HCT116 (cell line): ENCODE data around the gene BMP7. TPM values are rescaled to one million over a fixed set of nuclear protein-coding genes. Genes with fewer than 3 reads are reported as not detected.

Experiments used
- ATAC-seq: fragments of 200-7000 bp; cut with Tn5 transposase; 2 replicates; pipeline ENCODE4 v1.9.1; 2020; ENCODE audit warnings: mild to moderate bottlenecking, moderate library complexity
- BruUV-seq: library from RNA; stranded (reverse); fragments of 400-500 nt; replicated peaks from 2 replicates; lab custom pipeline; 2021; lab: Mats Ljungman, UMichigan
- CTCF ChIA-PET: fragments of 300-600 bp; sonication (Branson Sonifier 250); formaldehyde crosslinking; loops from one replicate; lab custom pipeline; 2021; ENCODE audit warnings: antibody characterized with exemption; lab: Charles Lee
- POLR2A ChIA-PET: fragments of 300-600, 350-600 bp; sonication (Branson Sonifier 250); formaldehyde crosslinking; loops from one replicate; lab custom pipeline; 2021; ENCODE audit warnings: antibody characterized with exemption; lab: Charles Lee
- RAD21 ChIA-PET, 2 experiments: fragments of 300-600 bp; sonication (Branson Sonifier 250); formaldehyde crosslinking; loops; one replicate each; lab custom pipeline; 2023; ENCODE audit warnings: low total read pairs in 2 of 2; ENCODE audit not compliant: uncharacterized antibody in 2 of 2, unreplicated experiment in 2 of 2, low non-redundant PET in 1 of 2; lab: Charles Lee
- DNase-seq: peaks from one replicate; pipeline ENCODE4 v3.0.0-alpha.2; 2010; ENCODE audit warnings: low read depth, low spot score
- H2AFZ ChIP-seq: fragments of 200-600 bp; shearing (Covaris generic), sonication (generic); 2 replicates; pipeline ENCODE4 v1.6.1; 2017; ENCODE audit warnings: low read depth, mixed run types, mixed read lengths, antibody characterized with exemption, low read length; ENCODE audit not compliant: poor library complexity, severe bottlenecking
- H3K27ac ChIP-seq: 2 replicates; pipeline ENCODE4 v1.5.1; 2012; ENCODE audit warnings: low read depth, low read length
- H3K27me3 ChIP-seq: fragments of 200-600 bp; sonication (generic); 2 replicates; pipeline ENCODE4 v1.6.1; 2016; ENCODE audit warnings: mixed run types, low read length, mixed read lengths; ENCODE audit not compliant: insufficient read depth
- H3K36me3 ChIP-seq, 2 experiments: fragments of 200-500 bp in 1 of 2; fragments of 200-600 bp in 1 of 2; sonication (Bioruptor generic) in 1 of 2; sonication (generic) in 1 of 2; 2 replicates each; pipeline versions ENCODE4 v1.5.1 to v1.6.1; 2014 to 2016; ENCODE audit warnings: low read length in 2 of 2, inconsistent platforms in 1 of 2, mixed read lengths in 1 of 2, mixed run types in 1 of 2; ENCODE audit not compliant: insufficient read depth in 2 of 2, control insufficient read depth in 1 of 2
- H3K4me1 ChIP-seq, 2 experiments: fragments of 200-600 bp in 1 of 2; sonication (generic) in 1 of 2; 2 replicates each; pipeline versions ENCODE4 v1.5.1 to v1.6.1; 2012 to 2017; ENCODE audit warnings: low read length in 2 of 2, inconsistent platforms in 1 of 2, mild to moderate bottlenecking in 1 of 2, mixed read lengths in 1 of 2, mixed run types in 1 of 2, moderate library complexity in 1 of 2; ENCODE audit not compliant: insufficient read depth in 2 of 2, control insufficient read depth in 1 of 2
- H3K4me2 ChIP-seq: fragments of 200-600 bp; sonication (generic); 2 replicates; pipeline ENCODE4 v1.6.1; 2017; ENCODE audit warnings: mixed run types, low read length, mixed read lengths
- H3K4me3 ChIP-seq, 2 experiments: fragments of 200-600 bp in 1 of 2; sonication (generic) in 1 of 2; replicated peaks in 1 of 2; 2 replicates each; pipeline ENCODE4 v1.5.1; 2011 to 2016; ENCODE audit warnings: low read length in 2 of 2, control low read depth in 1 of 2, low read depth in 1 of 2, mild to moderate bottlenecking in 1 of 2, mixed read lengths in 1 of 2, mixed run types in 1 of 2
- H3K79me2 ChIP-seq: fragments of 200-600 bp; sonication (generic); 2 replicates; pipeline ENCODE4 v1.6.1; 2017; ENCODE audit warnings: mild to moderate bottlenecking, mixed run types, low read length, moderate library complexity, mixed read lengths; ENCODE audit not compliant: insufficient read depth
- H3K9ac ChIP-seq: fragments of 200-600 bp; sonication (generic); 2 replicates; pipeline ENCODE4 v1.6.1; 2016; ENCODE audit warnings: low read length, mixed read lengths
- H3K9me2 ChIP-seq: fragments of 200-600 bp; sonication (generic), shearing (Covaris generic); 2 replicates; pipeline ENCODE4 v1.6.1; 2017; ENCODE audit warnings: mixed run types, mild to moderate bottlenecking, moderate library complexity; ENCODE audit not compliant: insufficient read depth
- H3K9me3 ChIP-seq, 2 experiments: fragments of 200-500 bp in 1 of 2; fragments of 200-600 bp in 1 of 2; sonication (Bioruptor generic) in 1 of 2; sonication (generic) in 1 of 2; 2 replicates each; pipeline ENCODE4 v1.6.1; 2014 to 2017; ENCODE audit warnings: low read length in 2 of 2, mixed read lengths in 2 of 2, inconsistent platforms in 1 of 2, low read depth in 1 of 2, mild to moderate bottlenecking in 1 of 2, mixed run types in 1 of 2, moderate library complexity in 1 of 2; ENCODE audit not compliant: control insufficient read depth in 1 of 2, insufficient read depth in 1 of 2
- H4K20me1 ChIP-seq: fragments of 200-600 bp; sonication (generic), shearing (Covaris generic); 2 replicates; pipeline ENCODE4 v1.6.1; 2017; ENCODE audit warnings: mixed run types, mild to moderate bottlenecking, moderate library complexity; ENCODE audit not compliant: insufficient read depth
- ATF3 ChIP-seq: IDR thresholded peaks from 2 replicates; pipeline ENCODE4 v1.6.1; 2012
- CBX3 ChIP-seq: IDR thresholded peaks from 2 replicates; pipeline ENCODE4 v1.6.1; 2012; ENCODE audit warnings: low read depth
- CEBPB ChIP-seq: IDR thresholded peaks from 2 replicates; pipeline ENCODE4 v1.6.1; 2012; ENCODE audit warnings: low read depth
- EGR1 ChIP-seq: IDR thresholded peaks from 2 replicates; pipeline ENCODE4 v1.6.1; 2012; ENCODE audit warnings: low read depth
- EZH2 ChIP-seq: fragments of 200-600 bp; sonication (generic); IDR thresholded peaks from 2 replicates; pipeline ENCODE4 v1.6.1; 2017; ENCODE audit warnings: antibody characterized with exemption, mixed run types
- FOSL1 ChIP-seq: IDR thresholded peaks from 2 replicates; pipeline ENCODE4 v1.6.1; 2012; ENCODE audit warnings: low read depth
- JUND ChIP-seq: IDR thresholded peaks from 2 replicates; pipeline ENCODE4 v1.6.1; 2012
- POLR2A ChIP-seq: IDR thresholded peaks from 2 replicates; pipeline ENCODE4 v1.7.0; 2011; ENCODE audit warnings: borderline replicate concordance; ENCODE audit not compliant: insufficient read depth, insufficient read length; ENCODE audit errors: extremely low read depth
- POLR2AphosphoS5 ChIP-seq: IDR thresholded peaks from 2 replicates; pipeline ENCODE4 v1.6.1; 2011; ENCODE audit warnings: mild to moderate bottlenecking, low read depth, low read length, moderate library complexity
- RAD21 ChIP-seq: IDR thresholded peaks from 2 replicates; pipeline ENCODE4 v1.6.1; 2012; ENCODE audit warnings: low read depth, mild to moderate bottlenecking
- REST ChIP-seq: IDR thresholded peaks from 2 replicates; pipeline ENCODE4 v1.6.1; 2012; ENCODE audit warnings: low read depth
- SIN3A ChIP-seq: IDR thresholded peaks from 2 replicates; pipeline ENCODE4 v1.6.1; 2012; ENCODE audit warnings: low read depth
- ZFX ChIP-seq: fragments of 450-650 bp; IDR thresholded peaks from 2 replicates; pipeline ENCODE4 v1.6.1; 2017
- ZNF274 ChIP-seq: fragments of 200-500 bp; sonication (Bioruptor generic); IDR thresholded peaks from 2 replicates; pipeline ENCODE4 v1.6.1; 2014; ENCODE audit warnings: mild to moderate bottlenecking, low read depth, low read length, inconsistent platforms
- intact Hi-C: fragments of 100-400 bp; cut with micrococcal nuclease; formaldehyde crosslinking; loops from 2 replicates; pipeline ENCODE4 v1.10.0; 2022
- total RNA-seq: library from RNA; stranded (reverse); gene quantifications from one replicate; pipeline ENCODE4 v1.2.1, GENCODE V29; 2021; ENCODE audit not compliant: unreplicated experiment
- TF ChIP-seq, protein P1 (sequence below): IDR thresholded peaks from 2 replicates; pipeline ENCODE4 v1.6.1; 2011; ENCODE audit warnings: mild to moderate bottlenecking, low read length, moderate library complexity; ENCODE audit not compliant: insufficient replicate concordance; ENCODE audit errors: extremely low read depth
- TF ChIP-seq, protein P2 (sequence below): IDR thresholded peaks from 2 replicates; pipeline ENCODE4 v1.6.1; 2012

BMP7 gene
- total RNA-seq, 1 experiment from 2014 or later, result 7.0 TPM

DNA sequence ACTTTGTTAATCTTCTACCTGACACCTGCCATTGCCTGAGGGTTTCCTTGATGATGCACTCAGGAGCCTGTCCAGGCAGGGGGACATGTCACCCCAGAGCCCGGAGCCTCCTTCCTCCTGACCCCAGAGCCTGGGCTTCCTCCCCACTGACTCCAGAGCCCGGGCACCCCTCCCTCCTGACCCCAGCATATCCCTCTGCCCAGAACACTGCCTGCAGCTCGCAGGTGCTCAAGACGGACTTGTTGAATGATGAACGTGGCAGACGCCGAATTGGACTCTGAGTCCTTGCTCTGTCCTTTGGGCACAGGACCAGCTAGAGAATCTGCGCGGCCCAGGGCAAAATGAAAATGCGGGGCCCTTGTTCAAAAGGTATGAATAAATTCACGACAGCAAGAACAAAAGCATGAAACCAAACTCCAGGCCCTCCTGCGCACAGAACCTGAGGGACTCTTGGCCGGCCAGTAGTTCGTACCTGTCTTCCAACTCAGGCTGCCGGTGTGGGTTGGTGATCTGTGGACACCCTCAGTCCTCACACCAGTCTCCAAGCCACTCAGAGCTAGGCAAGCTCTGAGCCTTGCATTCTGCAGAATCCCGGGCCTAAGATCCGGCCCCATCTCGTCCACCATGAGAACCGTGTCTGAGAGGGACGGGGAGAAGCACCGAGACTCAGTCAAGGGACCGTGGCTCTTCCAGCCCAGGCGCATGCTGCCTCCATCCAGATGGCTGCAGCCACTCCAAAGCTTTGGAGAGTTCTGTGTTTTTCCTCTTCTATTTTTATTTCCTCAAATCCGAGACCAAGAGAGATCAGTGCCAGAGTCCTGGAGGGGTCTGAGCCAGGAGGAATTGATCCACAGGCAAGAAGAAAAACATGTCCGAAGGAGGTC, 104.7 kb downstream of the BMP7 start:
- CTCF ChIA-PET, result no interaction called here
- BruUV-seq, result no TSS peak

DNA sequence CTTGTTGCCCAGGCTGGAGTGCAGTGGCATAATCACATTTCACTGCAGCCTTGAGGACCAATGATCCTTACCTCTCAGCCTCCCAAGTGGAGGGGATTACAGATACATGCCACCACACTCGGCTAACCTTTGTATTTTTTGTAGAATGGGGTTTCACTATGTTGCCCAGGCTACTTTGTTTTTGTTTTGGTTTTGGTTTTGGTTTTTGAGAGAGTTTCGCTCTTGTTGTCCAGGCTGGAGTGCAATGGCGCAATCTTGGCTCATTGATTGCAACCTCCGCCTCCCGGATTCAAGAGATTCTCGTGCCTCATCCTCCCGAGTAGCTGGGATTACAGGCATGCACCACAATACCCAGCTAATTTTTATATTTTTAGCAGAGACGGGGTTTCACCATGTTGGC, 105.5 kb downstream of the BMP7 start:
- Histone ChIP-seq H3K9ac (no peak overlapping the region), H3K36me3 (no peaks in the 10 kb centered on the region), H3K27me3 (no peaks in the 10 kb centered on the region; the same call in 1 of the 2 replicates), H3K4me2 (no peak overlapping the region), H3K9me3 (no peaks in the 10 kb centered on the region), H3K4me3 (no peak overlapping the region), H3K27ac (no peak overlapping the region), H2AFZ (no peak overlapping the region), H4K20me1 (no peaks in the 10 kb centered on the region), H3K9me2 (no peaks in the 10 kb centered on the region), H3K79me2 (no peaks in the 10 kb centered on the region), H3K4me1 (no peaks in the 10 kb centered on the region)
- intact Hi-C loops, result no loop called here
- BruUV-seq, result no TSS peak
- POLR2A ChIA-PET, result no interaction called here
- DNase-seq (no peak), ATAC-seq (no peak)
- CTCF ChIA-PET, result no interaction called here
- RAD21 ChIA-PET, result no interaction called here
- no peak for TF ChIP-seq FOSL1
- no peak for TF ChIP-seq POLR2AphosphoS5
- no peak for TF ChIP-seq EGR1
- TF ChIP-seq JUND, result no peak
- TF ChIP-seq REST, result no peak
- TF ChIP-seq, protein P1, sequence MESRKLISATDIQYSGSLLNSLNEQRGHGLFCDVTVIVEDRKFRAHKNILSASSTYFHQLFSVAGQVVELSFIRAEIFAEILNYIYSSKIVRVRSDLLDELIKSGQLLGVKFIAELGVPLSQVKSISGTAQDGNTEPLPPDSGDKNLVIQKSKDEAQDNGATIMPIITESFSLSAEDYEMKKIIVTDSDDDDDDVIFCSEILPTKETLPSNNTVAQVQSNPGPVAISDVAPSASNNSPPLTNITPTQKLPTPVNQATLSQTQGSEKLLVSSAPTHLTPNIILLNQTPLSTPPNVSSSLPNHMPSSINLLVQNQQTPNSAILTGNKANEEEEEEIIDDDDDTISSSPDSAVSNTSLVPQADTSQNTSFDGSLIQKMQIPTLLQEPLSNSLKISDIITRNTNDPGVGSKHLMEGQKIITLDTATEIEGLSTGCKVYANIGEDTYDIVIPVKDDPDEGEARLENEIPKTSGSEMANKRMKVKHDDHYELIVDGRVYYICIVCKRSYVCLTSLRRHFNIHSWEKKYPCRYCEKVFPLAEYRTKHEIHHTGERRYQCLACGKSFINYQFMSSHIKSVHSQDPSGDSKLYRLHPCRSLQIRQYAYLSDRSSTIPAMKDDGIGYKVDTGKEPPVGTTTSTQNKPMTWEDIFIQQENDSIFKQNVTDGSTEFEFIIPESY, result no peak
- TF ChIP-seq CEBPB, result no peak
- TF ChIP-seq CBX3, result no peak

More for the DNA sequence above, 104.7 kb downstream of the BMP7 start:
- Histone ChIP-seq H3K4me1 (no peaks in the 10 kb centered on the region), H3K27ac (no peak overlapping the region), H3K79me2 (no peaks in the 10 kb centered on the region), H3K9me3 (no peaks in the 10 kb centered on the region), H3K4me2 (no peak overlapping the region), H2AFZ (no peak overlapping the region)
- RAD21 ChIA-PET, result no interaction called here
- ATAC-seq, result no peak
- no peak for DNase-seq
- intact Hi-C loops, result no loop called here
- no peak for TF ChIP-seq POLR2AphosphoS5
- no peak for TF ChIP-seq EZH2
- TF ChIP-seq EGR1, result no peak
- no peak for TF ChIP-seq SIN3A
- no peak for TF ChIP-seq FOSL1
- TF ChIP-seq ATF3, result no peak
- TF ChIP-seq ZNF274, result no peak
- no peak for TF ChIP-seq POLR2A
- no peak for TF ChIP-seq RAD21
- TF ChIP-seq ZFX, result no peak
- TF ChIP-seq, protein P2, sequence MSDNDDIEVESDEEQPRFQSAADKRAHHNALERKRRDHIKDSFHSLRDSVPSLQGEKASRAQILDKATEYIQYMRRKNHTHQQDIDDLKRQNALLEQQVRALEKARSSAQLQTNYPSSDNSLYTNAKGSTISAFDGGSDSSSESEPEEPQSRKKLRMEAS, result no peak
- TF ChIP-seq, all 23 proteins: peak for 0
- no peaks in the 10 kb centered on the region for H3K9me2 ChIP-seq
- no peaks in the 10 kb centered on the region for H4K20me1 ChIP-seq
- H3K4me3 ChIP-seq, result no peak overlapping the region
- H3K9ac ChIP-seq, result no peak overlapping the region
- POLR2A ChIA-PET, result no interaction called here
- H3K27me3 ChIP-seq, result no peaks in the 10 kb centered on the region; the same call in 1 of the 2 replicates
- no peaks in the 10 kb centered on the region for H3K36me3 ChIP-seq
